MCF 10A (cell line): Measurements from ENCODE around the gene RUVBL2. TPM values are rescaled to one million over a fixed set of nuclear protein-coding genes. Genes with fewer than 3 reads are reported as not detected.

Experiments used
- BruUV-seq: library from RNA; stranded (reverse); fragments of 400-500 nt; replicated peaks from 2 replicates; lab custom pipeline; 2021; lab: Mats Ljungman, UMichigan
- CTCF ChIA-PET: fragments of 300-600 bp; sonication (Branson Sonifier 250); formaldehyde crosslinking; extraction: SDS; loops from one replicate; lab custom pipeline; 2021; ENCODE audit warnings: antibody characterized with exemption, inconsistent platforms; lab: Yijun Ruan, JAX
- POLR2A ChIA-PET: fragments of 300-600, 350-650 bp; sonication (Branson Sonifier 250); formaldehyde crosslinking; extraction: SDS; loops from one replicate; lab custom pipeline; 2020; ENCODE audit warnings: antibody characterized with exemption, inconsistent platforms; lab: Yijun Ruan, JAX
- DNase-seq: peaks from one replicate; pipeline ENCODE4 v3.0.0-alpha.2; 2018; ENCODE audit not compliant: unreplicated experiment
- H3K27ac Mint-ChIP-seq: one replicate; pipeline ENCODE4 v1.8.0; 2022; ENCODE audit warnings: mild to moderate bottlenecking, low read depth, mixed read lengths; ENCODE audit not compliant: unreplicated experiment
- H3K27me3 Mint-ChIP-seq: one replicate; pipeline ENCODE4 v1.8.0; 2022; ENCODE audit warnings: mixed read lengths; ENCODE audit not compliant: insufficient read depth, unreplicated experiment
- H3K36me3 Mint-ChIP-seq: one replicate; pipeline ENCODE4 v1.8.0; 2022; ENCODE audit warnings: mild to moderate bottlenecking, moderate library complexity, mixed read lengths; ENCODE audit not compliant: insufficient read depth, unreplicated experiment
- H3K4me1 Mint-ChIP-seq: one replicate; pipeline ENCODE4 v1.8.0; 2022; ENCODE audit warnings: mixed read lengths; ENCODE audit not compliant: insufficient read depth, unreplicated experiment
- H3K4me3 Mint-ChIP-seq: one replicate; pipeline ENCODE4 v1.8.0; 2022; ENCODE audit warnings: mild to moderate bottlenecking, moderate library complexity, mixed read lengths; ENCODE audit not compliant: unreplicated experiment
- H3K9me3 Mint-ChIP-seq: one replicate; pipeline ENCODE4 v1.8.0; 2022; ENCODE audit warnings: mixed read lengths; ENCODE audit not compliant: unreplicated experiment
- intact Hi-C: fragments of 100-400 bp; cut with micrococcal nuclease; formaldehyde crosslinking; loops from 2 replicates; pipeline ENCODE4 v1.14.1; 2022
- total RNA-seq: library from RNA; stranded (reverse); gene quantifications from 2 replicates; pipeline ENCODE4 v1.2.3, GENCODE V29; 2022
- TF ChIP-seq, protein P1 (sequence below): fragments of 200-600 bp; IDR thresholded peaks from one replicate; pipeline ENCODE4 v1.8.0; 2022; ENCODE audit warnings: antibody characterized with exemption, mild to moderate bottlenecking; ENCODE audit not compliant: unreplicated experiment

RUVBL2 gene
- total RNA-seq, 1 experiment from 2014 or later, result 156 TPM

DNA sequence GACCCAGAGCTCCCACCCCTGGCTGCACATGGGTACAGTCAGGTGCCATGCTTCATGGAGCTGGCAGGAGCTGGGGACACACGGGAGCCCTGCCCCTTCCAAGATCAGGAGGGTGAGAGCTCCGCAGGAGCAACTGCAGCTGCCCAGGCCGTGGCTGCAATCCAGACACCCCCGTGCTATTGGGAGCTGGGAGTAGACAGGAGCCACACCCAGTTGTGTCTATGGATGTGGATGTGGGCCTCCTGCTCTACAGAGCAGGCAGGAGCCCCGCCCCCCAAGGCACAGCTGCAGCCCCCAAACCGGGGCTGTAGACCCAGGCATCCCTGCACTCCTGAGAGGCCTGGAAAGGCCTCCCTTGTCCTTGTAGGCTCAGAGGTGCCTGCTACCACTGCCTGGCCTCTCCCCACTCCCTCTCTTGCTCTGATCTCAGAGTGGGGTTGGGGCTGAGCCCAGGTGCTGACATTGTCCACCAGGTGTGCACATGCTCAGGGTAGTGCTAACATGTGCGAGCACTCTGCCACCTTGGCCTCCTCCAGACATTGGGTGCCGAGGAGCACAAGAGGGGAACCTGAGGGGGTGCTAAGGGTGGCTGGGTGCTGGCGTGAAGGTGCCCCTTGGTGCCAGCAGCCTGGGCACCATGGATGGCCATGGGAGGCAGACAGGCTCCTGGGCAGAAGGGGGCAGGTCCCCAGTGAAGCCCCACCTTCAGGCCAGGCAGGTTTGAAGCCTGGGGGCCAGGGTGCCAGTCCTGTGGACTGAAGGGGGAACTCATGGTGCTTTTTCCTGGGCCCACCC is 47.0 kb upstream of the RUVBL2 start:
- no peaks in the 10 kb centered on the region for H3K27me3 Mint-ChIP-seq
- no peak overlapping the region for H3K27ac Mint-ChIP-seq
- no peak for DNase-seq
- TF ChIP-seq, protein P1, sequence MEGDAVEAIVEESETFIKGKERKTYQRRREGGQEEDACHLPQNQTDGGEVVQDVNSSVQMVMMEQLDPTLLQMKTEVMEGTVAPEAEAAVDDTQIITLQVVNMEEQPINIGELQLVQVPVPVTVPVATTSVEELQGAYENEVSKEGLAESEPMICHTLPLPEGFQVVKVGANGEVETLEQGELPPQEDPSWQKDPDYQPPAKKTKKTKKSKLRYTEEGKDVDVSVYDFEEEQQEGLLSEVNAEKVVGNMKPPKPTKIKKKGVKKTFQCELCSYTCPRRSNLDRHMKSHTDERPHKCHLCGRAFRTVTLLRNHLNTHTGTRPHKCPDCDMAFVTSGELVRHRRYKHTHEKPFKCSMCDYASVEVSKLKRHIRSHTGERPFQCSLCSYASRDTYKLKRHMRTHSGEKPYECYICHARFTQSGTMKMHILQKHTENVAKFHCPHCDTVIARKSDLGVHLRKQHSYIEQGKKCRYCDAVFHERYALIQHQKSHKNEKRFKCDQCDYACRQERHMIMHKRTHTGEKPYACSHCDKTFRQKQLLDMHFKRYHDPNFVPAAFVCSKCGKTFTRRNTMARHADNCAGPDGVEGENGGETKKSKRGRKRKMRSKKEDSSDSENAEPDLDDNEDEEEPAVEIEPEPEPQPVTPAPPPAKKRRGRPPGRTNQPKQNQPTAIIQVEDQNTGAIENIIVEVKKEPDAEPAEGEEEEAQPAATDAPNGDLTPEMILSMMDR, result no peak
- intact Hi-C loops, result no loop called here
- no TSS peak for BruUV-seq
- no peaks in the 10 kb centered on the region for H3K4me1 Mint-ChIP-seq
- no peaks in the 10 kb centered on the region for H3K36me3 Mint-ChIP-seq
- CTCF ChIA-PET, result no interaction called here
- no peaks in the 10 kb centered on the region for H3K9me3 Mint-ChIP-seq
- POLR2A ChIA-PET, result no interaction called here
- no peak overlapping the region for H3K4me3 Mint-ChIP-seq

DNA sequence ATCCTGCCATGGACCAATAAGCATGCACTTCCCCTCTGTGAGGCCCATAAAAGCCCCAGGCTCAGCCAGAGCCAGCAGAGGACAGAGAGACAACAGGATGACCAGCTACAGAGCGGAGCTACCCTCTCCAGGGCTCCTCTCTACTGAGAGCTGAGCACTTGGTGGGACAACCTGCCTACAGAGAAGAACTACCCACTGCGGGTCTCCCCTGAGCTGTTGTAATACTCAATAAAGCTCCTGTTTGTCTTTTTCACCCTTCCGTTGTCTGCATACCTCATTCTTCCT is 46.5 kb upstream of the RUVBL2 start:
- intact Hi-C loops, result no loop called here
- Mint-ChIP-seq H3K36me3 (no peaks in the 10 kb centered on the region), H3K4me3 (no peak overlapping the region), H3K27ac (no peak overlapping the region), H3K9me3 (no peaks in the 10 kb centered on the region), H3K4me1 (no peaks in the 10 kb centered on the region), H3K27me3 (no peaks in the 10 kb centered on the region)
- CTCF ChIA-PET, result no interaction called here
- POLR2A ChIA-PET, result no interaction called here
- TF ChIP-seq, protein P1, result no peak
- no TSS peak for BruUV-seq
- no peak for DNase-seq

DNA sequence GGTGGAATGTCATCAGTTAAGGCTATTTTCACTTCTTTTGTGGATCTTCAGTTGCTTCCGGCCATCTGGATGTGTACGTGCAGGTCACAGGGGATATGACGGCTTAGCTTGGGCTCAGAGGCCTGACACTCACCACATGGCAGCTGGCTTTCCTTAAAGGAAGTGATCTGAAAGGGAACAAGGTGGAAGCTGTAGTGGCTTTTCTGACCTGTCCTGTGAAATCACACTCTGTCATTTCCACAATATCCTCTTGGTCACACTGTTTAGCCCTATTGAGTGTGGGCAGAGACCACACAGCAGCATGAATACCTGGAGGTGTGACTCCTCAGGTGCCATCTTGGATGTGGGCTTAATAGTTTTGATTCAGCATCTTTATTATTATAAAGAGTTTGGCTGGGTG is 43.5 kb upstream of the RUVBL2 start:
- H3K9me3 Mint-ChIP-seq, result no peaks in the 10 kb centered on the region
- CTCF ChIA-PET, result no interaction called here

DNA sequence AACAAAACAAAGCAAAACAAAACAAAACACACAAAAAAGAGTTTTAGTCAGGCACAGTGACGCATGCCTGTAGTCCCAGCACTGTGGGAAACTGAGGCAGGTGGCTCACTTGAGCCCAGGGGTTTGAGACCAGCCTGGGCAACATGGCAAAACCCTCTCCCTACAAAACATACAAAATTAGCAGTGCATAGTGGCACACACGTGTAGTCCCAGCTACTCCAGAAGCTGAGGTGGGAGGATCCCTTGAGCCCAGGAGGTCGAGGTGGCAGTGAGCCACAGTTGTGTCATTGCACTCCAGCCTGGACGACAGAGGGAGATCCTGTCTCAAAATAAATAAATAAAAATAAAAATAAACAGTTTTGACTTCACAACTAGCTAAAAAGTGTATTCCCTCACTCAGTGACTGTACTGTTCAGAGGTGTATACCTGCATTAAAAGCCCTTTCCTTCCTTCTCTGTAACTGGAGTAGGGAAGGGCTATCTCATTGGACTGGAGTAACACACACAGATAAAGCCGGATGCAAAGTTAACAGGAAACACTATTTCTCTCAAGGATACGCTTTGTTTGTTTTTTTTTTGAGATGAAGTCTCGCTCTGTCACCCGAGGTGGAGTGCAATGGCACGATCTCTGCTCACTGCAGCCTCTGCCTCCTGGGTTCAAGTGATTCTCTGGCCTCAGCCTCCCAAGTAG is 42.7 kb upstream of the RUVBL2 start:
- Mint-ChIP-seq H3K27ac (no peak overlapping the region), H3K36me3 (peaks cover 6% of the 10 kb centered on the region)
- intact Hi-C loops, result loop anchor here (5.0 kb wide), 1 partner anchor 74 kb away; no protein-coding TSS in a partner anchor

More for the DNA sequence above, 43.5 kb upstream of the RUVBL2 start:
- Mint-ChIP-seq H3K27ac (no peak overlapping the region), H3K4me3 (no peak overlapping the region), H3K4me1 (no peaks in the 10 kb centered on the region), H3K27me3 (no peaks in the 10 kb centered on the region), H3K36me3 (no peaks in the 10 kb centered on the region)
- DNase-seq, result no peak
- TF ChIP-seq, protein P1, result no peak
- POLR2A ChIA-PET, result no interaction called here
- intact Hi-C loops, result loop anchor here (5.0 kb wide), 1 partner anchor 73 kb away; no protein-coding TSS in a partner anchor
- no TSS peak for BruUV-seq

More for the DNA sequence above, 42.7 kb upstream of the RUVBL2 start:
- TF ChIP-seq, protein P1, result no peak
- no TSS peak for BruUV-seq
- Mint-ChIP-seq H3K9me3 (no peaks in the 10 kb centered on the region), H3K27me3 (no peaks in the 10 kb centered on the region), H3K4me3 (no peak overlapping the region), H3K4me1 (peaks cover 4% of the 10 kb centered on the region)
- no peak for DNase-seq
- POLR2A ChIA-PET, result interaction anchor here (1.3 to 4.3 kb wide), 2 partner anchors 43 to 77 kb away, joined by 3 to 39 read pairs; partner anchors contain the start of genes PPP1R15A and RUVBL2
- CTCF ChIA-PET, result interaction anchor here (0.5 kb wide), 1 partner anchor 9 kb away, joined by 4 read pairs; no protein-coding TSS in a partner anchor
